ENCODE results near the gene LCNL1.
"Not testable (repeated sequence)": the region's sequence is repeated elsewhere in the genome, so short reads cannot be mapped to it uniquely, and the experiment has no call there.

LCNL1 gene

GRCh38 chr9:136997371-136997770 lies 14.6 kb downstream of the LCNL1 start:
- Histone ChIP-seq H3K4me3 (ENCODE audit: low read length in 2 of 2) (no peak overlapping the region), H3K27ac (ENCODE audit: low read length) (no peak overlapping the region), H3K9me3 (ENCODE audit: control insufficient read depth in 2 of 2, low read length in 2 of 2) (no peaks in the 10 kb centered on the region), H3K9ac (ENCODE audit: low read length in 2 of 2) (no peak overlapping the region), H3K4me1 (ENCODE audit: control insufficient read depth, insufficient read depth, low read length) (peaks cover 39% of the 10 kb centered on the region), H3K27me3 (ENCODE audit: control insufficient read depth in 1 of 2, insufficient read depth in 2 of 2, low read length in 2 of 2) (peaks cover 11 to 34% of the 10 kb centered on the region in 2 donors), H3K36me3 (ENCODE audit: control insufficient read depth in 2 of 2, insufficient read depth in 2 of 2, low read length in 2 of 2) (peaks cover 0 to 2% of the 10 kb centered on the region in 2 donors)

GRCh38 chr9:136997830-136998234 lies 15.0 kb downstream of the LCNL1 start:
- Histone ChIP-seq H3K27ac (ENCODE audit: low read length) (no peak overlapping the region), H3K9ac (ENCODE audit: low read length in 2 of 2) (no peak overlapping the region), H3K27me3 (ENCODE audit: control insufficient read depth in 1 of 2, insufficient read depth in 2 of 2, low read length in 2 of 2) (peaks cover 11 to 34% of the 10 kb centered on the region in 2 donors), H3K4me3 (ENCODE audit: low read length in 2 of 2) (no peak overlapping the region), H3K36me3 (ENCODE audit: control insufficient read depth in 2 of 2, insufficient read depth in 2 of 2, low read length in 2 of 2) (peaks cover 0 to 2% of the 10 kb centered on the region in 2 donors), H3K9me3 (ENCODE audit: control insufficient read depth in 2 of 2, low read length in 2 of 2) (no peaks in the 10 kb centered on the region), H3K4me1 (ENCODE audit: control insufficient read depth, insufficient read depth, low read length) (peaks cover 36% of the 10 kb centered on the region)

GRCh38 chr9:137000177-137000930 lies 17.6 kb downstream of the LCNL1 start:
- no peaks in the 10 kb centered on the region for H3K9me3 ChIP-seq (ENCODE audit: control insufficient read depth in 2 of 2, low read length in 2 of 2)
- H3K9ac ChIP-seq (ENCODE audit: low read length in 2 of 2): no peak overlapping the region
- peaks cover 9 to 25% of the 10 kb centered on the region in 2 donors for H3K27me3 ChIP-seq (ENCODE audit: control insufficient read depth in 1 of 2, insufficient read depth in 2 of 2, low read length in 2 of 2)
- peaks cover 17% of the 10 kb centered on the region for H3K4me1 ChIP-seq (ENCODE audit: control insufficient read depth, insufficient read depth, low read length)
- H3K4me3 ChIP-seq (ENCODE audit: low read length in 2 of 2): no peak overlapping the region
- no peaks in the 10 kb centered on the region for H3K36me3 ChIP-seq (ENCODE audit: control insufficient read depth in 2 of 2, insufficient read depth in 2 of 2, low read length in 2 of 2)
- H3K27ac ChIP-seq (ENCODE audit: low read length): no peak overlapping the region

- peaks cover 2 to 11% of the 10 kb centered on the region in 2 donors for H3K27me3 ChIP-seq (ENCODE audit: control insufficient read depth in 1 of 2, insufficient read depth in 2 of 2, low read length in 2 of 2)
- no peak overlapping the region for H3K9ac ChIP-seq (ENCODE audit: low read length in 2 of 2)
- H3K9me3 ChIP-seq (ENCODE audit: control insufficient read depth in 2 of 2, low read length in 2 of 2): no peaks in the 10 kb centered on the region
- no peak overlapping the region for H3K27ac ChIP-seq (ENCODE audit: low read length)
- H3K4me3 ChIP-seq (ENCODE audit: low read length in 2 of 2): no peak overlapping the region
- H3K4me1 ChIP-seq (ENCODE audit: control insufficient read depth, insufficient read depth, low read length): peaks cover 5% of the 10 kb centered on the region
- H3K36me3 ChIP-seq (ENCODE audit: control insufficient read depth in 2 of 2, insufficient read depth in 2 of 2, low read length in 2 of 2): no peaks in the 10 kb centered on the region
These were observed 19.3 kb downstream of the LCNL1 start for GRCh38 chr9:137001857-137002645.

- Histone ChIP-seq H3K4me1 (ENCODE audit: control insufficient read depth, insufficient read depth, low read length) (peaks cover 2% of the 10 kb centered on the region), H3K9ac (ENCODE audit: low read length in 2 of 2) (no peak overlapping the region), H3K27ac (ENCODE audit: low read length) (no peak overlapping the region), H3K27me3 (ENCODE audit: control insufficient read depth in 1 of 2, insufficient read depth in 2 of 2, low read length in 2 of 2) (peaks cover 2 to 5% of the 10 kb centered on the region in 2 donors), H3K4me3 (ENCODE audit: low read length in 2 of 2) (no peak overlapping the region), H3K9me3 (ENCODE audit: control insufficient read depth in 2 of 2, low read length in 2 of 2) (no peaks in the 10 kb centered on the region), H3K36me3 (ENCODE audit: control insufficient read depth in 2 of 2, insufficient read depth in 2 of 2, low read length in 2 of 2) (no peaks in the 10 kb centered on the region)
These were observed 19.9 kb downstream of the LCNL1 start for GRCh38 chr9:137002646-137003041.

GRCh38 chr9:137004285-137004684 lies 21.5 kb downstream of the LCNL1 start:
- not testable (repeated sequence) for H3K27ac ChIP-seq (ENCODE audit: low read length); H3K36me3 ChIP-seq (ENCODE audit: control insufficient read depth in 2 of 2, insufficient read depth in 2 of 2, low read length in 2 of 2); H3K27me3 ChIP-seq (ENCODE audit: control insufficient read depth in 1 of 2, insufficient read depth in 2 of 2, low read length in 2 of 2); H3K4me1 ChIP-seq (ENCODE audit: control insufficient read depth, insufficient read depth, low read length); H3K4me3 ChIP-seq (ENCODE audit: low read length in 2 of 2); H3K9ac ChIP-seq (ENCODE audit: low read length in 2 of 2); H3K9me3 ChIP-seq (ENCODE audit: control insufficient read depth in 2 of 2, low read length in 2 of 2)

GRCh38 chr9:137006116-137007003 lies 23.6 kb downstream of the LCNL1 start:
- no peak overlapping the region for H3K27ac ChIP-seq (ENCODE audit: low read length)
- no peak overlapping the region for H3K9ac ChIP-seq (ENCODE audit: low read length in 2 of 2)
- H3K36me3 ChIP-seq (ENCODE audit: control insufficient read depth in 2 of 2, insufficient read depth in 2 of 2, low read length in 2 of 2): no peaks in the 10 kb centered on the region
- no peaks in the 10 kb centered on the region for H3K9me3 ChIP-seq (ENCODE audit: control insufficient read depth in 2 of 2, low read length in 2 of 2)
- no peak overlapping the region for H3K4me3 ChIP-seq (ENCODE audit: low read length in 2 of 2)
- peaks cover 2% of the 10 kb centered on the region for H3K4me1 ChIP-seq (ENCODE audit: control insufficient read depth, insufficient read depth, low read length)
- no peaks in the 10 kb centered on the region for H3K27me3 ChIP-seq (ENCODE audit: control insufficient read depth in 1 of 2, insufficient read depth in 2 of 2, low read length in 2 of 2)

GRCh38 chr9:137007108-137007815 lies 24.5 kb downstream of the LCNL1 start:
- Histone ChIP-seq H3K9ac (ENCODE audit: low read length in 2 of 2) (no peak overlapping the region), H3K27me3 (ENCODE audit: control insufficient read depth in 1 of 2, insufficient read depth in 2 of 2, low read length in 2 of 2) (no peaks in the 10 kb centered on the region)

GRCh38 chr9:137007816-137008270 lies 25.1 kb downstream of the LCNL1 start:
- H3K9me3 ChIP-seq (ENCODE audit: control insufficient read depth in 2 of 2, low read length in 2 of 2): no peaks in the 10 kb centered on the region
- H3K4me3 ChIP-seq (ENCODE audit: low read length in 2 of 2): no peak overlapping the region
- no peak overlapping the region for H3K27ac ChIP-seq (ENCODE audit: low read length)
- H3K36me3 ChIP-seq (ENCODE audit: control insufficient read depth in 2 of 2, insufficient read depth in 2 of 2, low read length in 2 of 2): no peaks in the 10 kb centered on the region
- H3K4me1 ChIP-seq (ENCODE audit: control insufficient read depth, insufficient read depth, low read length): peaks cover 2% of the 10 kb centered on the region
- H3K27me3 ChIP-seq (ENCODE audit: control insufficient read depth in 1 of 2, insufficient read depth in 2 of 2, low read length in 2 of 2): no peaks in the 10 kb centered on the region
- no peak overlapping the region for H3K9ac ChIP-seq (ENCODE audit: low read length in 2 of 2)

More at GRCh38 chr9:137007108-137007815, 24.5 kb downstream of the LCNL1 start:
- Histone ChIP-seq H3K4me3 (ENCODE audit: low read length in 2 of 2) (no peak overlapping the region), H3K27ac (ENCODE audit: low read length) (no peak overlapping the region), H3K9me3 (ENCODE audit: control insufficient read depth in 2 of 2, low read length in 2 of 2) (no peaks in the 10 kb centered on the region), H3K36me3 (ENCODE audit: control insufficient read depth in 2 of 2, insufficient read depth in 2 of 2, low read length in 2 of 2) (no peaks in the 10 kb centered on the region), H3K4me1 (ENCODE audit: control insufficient read depth, insufficient read depth, low read length) (peaks cover 2% of the 10 kb centered on the region)

- Histone ChIP-seq H3K4me3 (ENCODE audit: low read length in 2 of 2) (no peak overlapping the region), H3K9me3 (ENCODE audit: control insufficient read depth in 2 of 2, low read length in 2 of 2) (no peaks in the 10 kb centered on the region), H3K27me3 (ENCODE audit: control insufficient read depth in 1 of 2, insufficient read depth in 2 of 2, low read length in 2 of 2) (no peaks in the 10 kb centered on the region), H3K9ac (ENCODE audit: low read length in 2 of 2) (no peak overlapping the region), H3K36me3 (ENCODE audit: control insufficient read depth in 2 of 2, insufficient read depth in 2 of 2, low read length in 2 of 2) (no peaks in the 10 kb centered on the region), H3K4me1 (ENCODE audit: control insufficient read depth, insufficient read depth, low read length) (peaks cover 2% of the 10 kb centered on the region), H3K27ac (ENCODE audit: low read length) (no peak overlapping the region)
These were observed 25.5 kb downstream of the LCNL1 start for GRCh38 chr9:137008312-137008711.

Data from stomach smooth muscle (tissue), 2 donors.